SJSA1 (cell line): ENCODE data around the gene BCAS4. TPM values are rescaled to one million over a fixed set of nuclear protein-coding genes. Genes with fewer than 3 reads are reported as not detected.
"Not testable (repeated sequence)": the region's sequence is repeated elsewhere in the genome, so short reads cannot be mapped to it uniquely, and the experiment has no call there.

Experiments
- DNase-seq, 2 experiments: peaks; one replicate each; pipeline ENCODE4 v3.0.0-alpha.2; 2015 to 2020; ENCODE audit warnings: low spot score in 2 of 2, low read depth in 1 of 2
- H3K27ac ChIP-seq: fragments of 250-450 bp; sonication (Bioruptor Pico); 2 replicates; pipeline ENCODE4 v1.5.1; 2020; ENCODE audit warnings: mild to moderate bottlenecking, moderate library complexity
- H3K27me3 ChIP-seq: fragments of 250-450 bp; sonication (Bioruptor Pico); replicated peaks from 2 replicates; pipeline ENCODE4 v1.5.1; 2020; ENCODE audit warnings: mild to moderate bottlenecking, moderate library complexity
- H3K36me3 ChIP-seq: fragments of 250-450 bp; sonication (Bioruptor Pico); 2 replicates; pipeline ENCODE4 v1.5.1; 2020; ENCODE audit warnings: mild to moderate bottlenecking
- H3K4me1 ChIP-seq: fragments of 250-450 bp; sonication (Bioruptor Pico); replicated peaks from 2 replicates; pipeline ENCODE4 v1.6.1; 2021; ENCODE audit warnings: mild to moderate bottlenecking
- H3K4me3 ChIP-seq: fragments of 250-450 bp; sonication (Bioruptor Pico); 2 replicates; pipeline ENCODE4 v1.5.1; 2020; ENCODE audit warnings: mild to moderate bottlenecking
- H3K9me3 ChIP-seq: fragments of 250-450 bp; sonication (Bioruptor Pico); replicated peaks from 2 replicates; pipeline ENCODE4 v1.5.1; 2020; ENCODE audit warnings: mild to moderate bottlenecking
- total RNA-seq: library from RNA; depleted of rRNA; stranded (reverse); fragments of >200 nt; shearing (Covaris generic); gene quantifications from 2 replicates; pipeline ENCODE4 v1.2.3, GENCODE V29; 2014

BCAS4 gene
- total RNA-seq, 1 experiment from 2014 or later: 4.6 TPM

- DNase-seq: no peak
- Histone ChIP-seq H3K36me3 (no peaks in the 10 kb centered on the region), H3K4me3 (no peak overlapping the region), H3K27me3 (no peaks in the 10 kb centered on the region), H3K9me3 (no peaks in the 10 kb centered on the region), H3K27ac (no peak overlapping the region), H3K4me1 (no peaks in the 10 kb centered on the region)
Observed at GRCh38 chr20:50870561-50871161, 75.8 kb downstream of the BCAS4 start.

GRCh38 chr20:50872560-50873425 is 77.9 kb downstream of the BCAS4 start:
- Histone ChIP-seq H3K27ac (no peak overlapping the region), H3K9me3 (no peaks in the 10 kb centered on the region), H3K36me3 (no peaks in the 10 kb centered on the region), H3K4me1 (no peaks in the 10 kb centered on the region), H3K27me3 (no peaks in the 10 kb centered on the region), H3K4me3 (no peak overlapping the region)
- DNase-seq: no peak

DNA sequence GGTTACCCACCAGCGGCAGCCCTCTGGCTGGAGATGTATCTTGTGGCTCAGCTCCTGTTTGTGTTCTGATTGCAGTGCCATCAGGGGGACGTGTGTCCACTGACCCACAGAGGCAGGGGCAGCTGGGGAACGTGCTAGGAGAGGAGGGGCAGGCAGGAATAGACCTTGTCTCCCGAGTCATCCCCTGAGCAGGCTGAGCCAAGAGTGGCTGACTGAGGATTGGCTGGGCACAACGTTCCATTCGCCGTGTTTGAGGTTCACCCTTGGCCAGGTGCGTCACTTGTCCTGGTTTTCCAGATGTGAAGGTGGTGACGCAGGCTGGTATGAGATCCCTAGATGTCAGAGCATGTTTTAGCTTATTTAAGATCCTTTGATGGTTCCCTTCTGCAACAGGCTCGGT is 78.7 kb downstream of the BCAS4 start:
- Histone ChIP-seq H3K9me3 (no peaks in the 10 kb centered on the region), H3K4me1 (no peaks in the 10 kb centered on the region), H3K27me3 (no peaks in the 10 kb centered on the region), H3K27ac (no peak overlapping the region), H3K36me3 (no peaks in the 10 kb centered on the region), H3K4me3 (no peak overlapping the region)
- DNase-seq: no peak

- Histone ChIP-seq H3K27ac (no peak overlapping the region), H3K27me3 (no peaks in the 10 kb centered on the region), H3K36me3 (no peaks in the 10 kb centered on the region), H3K4me1 (no peaks in the 10 kb centered on the region), H3K9me3 (no peaks in the 10 kb centered on the region), H3K4me3 (no peak overlapping the region)
- DNase-seq: no peak
Observed at GRCh38 chr20:50874111-50874757, 79.4 kb downstream of the BCAS4 start.

DNA sequence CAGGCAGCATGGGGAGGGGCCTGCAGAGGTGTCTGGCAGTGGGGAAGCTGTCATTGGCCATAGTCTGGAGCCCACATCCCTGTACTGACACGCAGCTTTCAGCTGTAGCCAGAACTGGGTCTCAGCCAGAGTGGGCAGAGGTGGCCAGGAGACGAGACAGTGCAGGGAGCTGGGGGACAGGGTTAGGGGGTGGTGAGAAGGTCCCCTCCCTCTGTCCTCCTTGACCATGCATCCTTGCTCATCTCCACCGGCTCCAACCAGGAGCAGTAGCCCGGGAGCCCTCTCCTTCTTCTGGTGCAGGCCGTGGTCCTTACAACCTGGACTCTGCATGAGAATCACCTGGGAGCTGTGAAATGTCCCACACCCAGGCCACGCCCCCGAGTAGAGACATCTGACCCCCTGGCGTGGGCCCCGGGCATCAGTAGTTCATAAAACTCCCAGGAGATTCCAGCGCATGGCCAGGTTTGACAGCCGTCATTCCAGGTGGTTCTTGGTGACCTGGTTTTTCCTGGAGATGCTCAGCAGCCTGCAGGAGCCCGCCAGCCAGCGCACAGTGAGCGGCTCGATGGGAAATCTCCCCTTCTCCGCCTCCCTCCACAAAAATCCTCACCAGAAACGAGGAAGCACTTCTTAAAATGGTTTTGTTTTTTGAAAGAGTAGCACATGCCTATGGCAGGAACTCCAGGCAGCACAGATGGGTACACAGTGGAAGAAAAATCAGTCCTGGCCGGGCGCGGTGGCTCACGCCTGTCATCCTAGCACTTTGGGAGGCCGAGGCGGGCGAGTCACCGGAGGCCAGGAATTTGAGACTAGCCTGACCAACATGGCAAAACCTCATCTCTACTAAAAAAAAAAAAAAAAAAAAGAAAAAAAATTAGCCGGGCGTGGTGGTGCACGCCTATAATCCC is 80.2 kb downstream of the BCAS4 start:
- no peak overlapping the region for H3K27ac ChIP-seq
- H3K9me3 ChIP-seq: no peaks in the 10 kb centered on the region
- H3K27me3 ChIP-seq: no peaks in the 10 kb centered on the region
- H3K4me1 ChIP-seq: no peaks in the 10 kb centered on the region
- H3K36me3 ChIP-seq: no peaks in the 10 kb centered on the region
- DNase-seq: no peak
- H3K4me3 ChIP-seq: no peak overlapping the region

DNA sequence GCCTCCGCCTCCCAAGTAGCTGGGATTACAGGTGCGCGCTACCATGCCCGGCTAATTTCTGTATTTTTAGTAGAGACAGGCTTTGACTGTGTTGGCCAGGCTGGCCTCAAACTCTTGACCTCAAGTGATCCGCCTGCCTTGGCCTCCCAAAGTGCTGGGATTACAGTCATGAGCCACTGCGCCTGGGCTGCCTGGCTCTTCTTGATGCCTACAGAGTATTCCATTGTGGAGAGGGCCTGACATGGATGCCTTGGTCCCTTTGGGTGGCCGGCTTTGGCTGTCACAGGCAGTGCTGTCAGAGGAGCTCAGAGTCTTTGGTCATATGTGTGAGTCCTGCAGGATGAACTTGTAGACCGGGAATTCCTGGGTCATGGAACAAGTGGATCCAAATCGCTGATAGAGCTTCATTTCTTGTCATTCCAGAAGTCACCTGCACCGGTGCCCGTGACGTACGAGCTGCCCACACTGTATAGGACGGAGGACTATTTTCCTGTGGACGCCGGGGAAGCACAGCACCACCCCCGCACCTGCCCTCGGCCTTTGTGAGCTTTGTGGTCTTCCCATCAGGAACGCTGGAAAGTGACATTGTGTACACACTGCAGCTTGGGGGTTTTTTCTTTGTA is 81.3 kb downstream of the BCAS4 start:
- DNase-seq: no peak
- Histone ChIP-seq H3K4me1 (no peaks in the 10 kb centered on the region), H3K27ac (no peak overlapping the region), H3K4me3 (no peak overlapping the region), H3K9me3 (no peaks in the 10 kb centered on the region), H3K36me3 (no peaks in the 10 kb centered on the region), H3K27me3 (no peaks in the 10 kb centered on the region)

DNA sequence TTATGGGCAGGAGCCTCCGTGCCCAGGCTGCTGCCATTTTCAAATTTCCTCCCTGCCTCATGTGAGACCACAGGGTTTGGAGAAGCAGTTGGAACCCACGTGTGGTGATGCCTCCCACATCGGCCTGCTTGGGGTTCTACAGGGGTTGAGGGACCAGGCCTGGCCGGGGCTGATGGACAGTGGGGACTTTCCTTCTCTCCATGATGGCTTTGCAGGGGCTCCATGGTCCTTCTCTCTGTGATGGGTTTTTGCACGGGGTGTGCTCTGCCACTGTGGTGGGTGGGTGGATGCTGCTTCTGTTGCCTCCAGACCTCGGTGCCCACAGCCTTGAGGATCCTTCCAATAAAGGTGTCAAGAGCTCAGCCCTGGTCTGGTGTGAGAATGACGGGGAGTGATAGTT is 82.0 kb downstream of the BCAS4 start:
- H3K4me3 ChIP-seq: no peak overlapping the region
- no peak for DNase-seq

GRCh38 chr20:50877232-50877743 is 82.4 kb downstream of the BCAS4 start:
- Histone ChIP-seq H3K4me3 (no peak overlapping the region), H3K27ac (no peak overlapping the region), H3K27me3 (no peaks in the 10 kb centered on the region), H3K36me3 (no peaks in the 10 kb centered on the region), H3K4me1 (no peaks in the 10 kb centered on the region), H3K9me3 (no peaks in the 10 kb centered on the region)
- no peak for DNase-seq

More for the DNA sequence above, 82.0 kb downstream of the BCAS4 start:
- no peaks in the 10 kb centered on the region for H3K4me1 ChIP-seq
- no peak overlapping the region for H3K27ac ChIP-seq
- no peaks in the 10 kb centered on the region for H3K27me3 ChIP-seq
- H3K9me3 ChIP-seq: no peaks in the 10 kb centered on the region
- no peaks in the 10 kb centered on the region for H3K36me3 ChIP-seq

GRCh38 chr20:50879649-50880550 is 85.0 kb downstream of the BCAS4 start:
- H3K4me1 ChIP-seq: no peaks in the 10 kb centered on the region
- DNase-seq: no peak
- H3K9me3 ChIP-seq: no peaks in the 10 kb centered on the region
- H3K27me3 ChIP-seq: 0 out of 2 replicates have a peak, but pooled peaks cover 2% of the 10 kb centered on the region
- no peak overlapping the region for H3K4me3 ChIP-seq
- H3K27ac ChIP-seq: no peak overlapping the region
- no peaks in the 10 kb centered on the region for H3K36me3 ChIP-seq

- DNase-seq, H3K36me3 ChIP-seq, H3K27ac ChIP-seq, H3K9me3 ChIP-seq, H3K27me3 ChIP-seq, H3K4me3 ChIP-seq, H3K4me1 ChIP-seq: not testable (repeated sequence)
Observed at GRCh38 chr20:50881759-50882424, 87.0 kb downstream of the BCAS4 start.

DNA sequence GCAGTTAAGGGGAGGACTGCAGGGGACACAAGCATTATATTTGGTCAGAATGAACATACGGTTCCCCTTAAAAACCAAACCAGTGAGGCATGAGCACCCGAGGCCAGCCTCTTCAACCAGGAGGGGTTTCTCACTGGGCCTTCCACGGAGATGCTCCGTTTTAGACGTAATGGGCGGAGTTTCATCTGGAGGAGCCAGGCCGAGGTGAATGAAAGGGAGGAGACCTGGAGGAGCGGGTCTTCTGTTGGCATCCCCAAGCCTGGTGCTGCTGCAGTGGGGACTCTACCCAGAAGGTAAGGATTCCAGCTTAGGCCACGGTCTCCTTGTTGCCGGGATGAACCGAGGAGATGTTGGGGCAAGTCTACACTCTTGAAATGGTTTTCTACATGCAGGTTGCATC is 89.0 kb downstream of the BCAS4 start:
- H3K27me3 ChIP-seq: 0 out of 2 replicates have a peak, but pooled peaks cover 2% of the 10 kb centered on the region
- no peaks in the 10 kb centered on the region for H3K9me3 ChIP-seq
- H3K4me3 ChIP-seq: no peak overlapping the region
- H3K27ac ChIP-seq: no peak overlapping the region
- peaks cover 14% of the 10 kb centered on the region for H3K36me3 ChIP-seq
- no peak for DNase-seq
- no peaks in the 10 kb centered on the region for H3K4me1 ChIP-seq

DNA sequence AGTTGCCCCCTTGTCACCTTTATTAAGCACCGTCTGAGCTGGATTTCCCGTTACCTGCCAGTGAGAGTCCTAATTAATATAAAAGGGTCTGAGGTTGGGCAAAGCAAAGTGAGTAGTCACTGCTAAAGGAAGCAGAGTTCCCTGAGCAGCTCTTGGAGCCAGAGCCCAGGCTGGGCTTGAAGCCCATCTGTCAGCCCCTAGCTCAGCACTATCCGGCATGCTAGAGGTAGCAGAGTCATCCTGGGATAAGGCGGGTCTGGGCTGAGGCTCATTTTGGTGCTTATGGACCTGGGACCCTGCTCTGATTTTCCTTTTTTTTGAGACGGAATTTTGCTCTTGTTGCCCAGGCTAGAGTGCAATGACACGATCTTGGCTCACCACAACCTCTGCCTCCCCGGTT is 90.2 kb downstream of the BCAS4 start:
- DNase-seq: no peak
- Histone ChIP-seq H3K9me3 (no peaks in the 10 kb centered on the region), H3K27me3 (0 out of 2 replicates have a peak, but pooled peaks cover 2% of the 10 kb centered on the region), H3K36me3 (peaks cover 26% of the 10 kb centered on the region), H3K27ac (no peak overlapping the region), H3K4me1 (no peaks in the 10 kb centered on the region), H3K4me3 (no peak overlapping the region)
